Measurements from ENCODE around the gene FBXO41. TPM values are rescaled to one million over a fixed set of nuclear protein-coding genes. Genes with fewer than 3 reads are reported as not detected.

The FBXO41 gene
- total RNA-seq, 2 donors from 2014 or later = 2.4 to 2.5 TPM

- intact Hi-C loops (cut with DNase I) = no loop called here
- no peaks in the 10 kb centered on the region for H3K9me3 ChIP-seq
- no peak overlapping the region for H3K27ac ChIP-seq
- no peak overlapping the region for H3K9ac ChIP-seq (ENCODE audit: low read depth in 2 of 2, low read length in 2 of 2)
- DNase-seq = no peak
- H3K4me3 ChIP-seq = no peak overlapping the region
- no peaks in the 10 kb centered on the region for H3K36me3 ChIP-seq
- no peaks in the 10 kb centered on the region for H3K4me1 ChIP-seq
- TF ChIP-seq CTCF (IDR thresholded peaks at IDR 0.05) = no peak
- no peaks in the 10 kb centered on the region for H3K27me3 ChIP-seq
Measured at GRCh38 chr2:73210019-73210418, 74.3 kb downstream of the FBXO41 start.

- Histone ChIP-seq H3K4me1 (no peaks in the 10 kb centered on the region), H3K9ac (ENCODE audit: low read depth in 2 of 2, low read length in 2 of 2) (no peak overlapping the region), H3K27me3 (peaks cover 3% of the 10 kb centered on the region), H3K9me3 (no peaks in the 10 kb centered on the region), H3K27ac (no peak overlapping the region), H3K4me3 (no peak overlapping the region), H3K36me3 (no peaks in the 10 kb centered on the region)
- no peak for TF ChIP-seq CTCF (IDR thresholded peaks at IDR 0.05)
- no peak for DNase-seq
- intact Hi-C loops (cut with DNase I) = no loop called here
Measured at GRCh38 chr2:73208258-73208657, 76.0 kb downstream of the FBXO41 start.

GRCh38 chr2:73205611-73206010 is 78.7 kb downstream of the FBXO41 start:
- Histone ChIP-seq H3K27me3 (peaks cover 19% of the 10 kb centered on the region), H3K9me3 (no peaks in the 10 kb centered on the region), H3K4me1 (peaks cover 12% of the 10 kb centered on the region), H3K4me3 (no peak overlapping the region), H3K9ac (ENCODE audit: low read depth in 2 of 2, low read length in 2 of 2) (no peak overlapping the region), H3K36me3 (no peaks in the 10 kb centered on the region), H3K27ac (no peak overlapping the region)
- intact Hi-C loops (cut with DNase I) = no loop called here
- no peak for DNase-seq
- no peak for TF ChIP-seq CTCF (IDR thresholded peaks at IDR 0.05)

Other genes with a start within 250 kb of the FBXO41 start
- gene SFXN5, start 212.8 kb downstream of the FBXO41 start, total RNA-seq = 10 to 100 TPM; 16.1 to 26.4 TPM
- 10 to 100 TPM; 17.8 to 33.7 TPM for gene RAB11FIP5, start 171.5 kb downstream of the FBXO41 start, total RNA-seq
- gene NOTO, start 81.9 kb downstream of the FBXO41 start, total RNA-seq = not detected
- gene SMYD5, start 70.2 kb downstream of the FBXO41 start, total RNA-seq = 10 to 100 TPM in 1 of 2 donors, 1 to 10 TPM in 1; 9.4 to 18.9 TPM
- 10 to 100 TPM; 36.2 to 47.5 TPM for gene PRADC1, start 51.2 kb downstream of the FBXO41 start, total RNA-seq
- 100 to 1,000 TPM; 147 to 353 TPM for gene CCT7, start 50.2 kb downstream of the FBXO41 start, total RNA-seq
- gene EGR4, start 9.1 kb upstream of the FBXO41 start, total RNA-seq = not detected
- 10 to 100 TPM; 11.7 to 16.6 TPM for gene ALMS1, start 101.4 kb upstream of the FBXO41 start, total RNA-seq